GM23338 (cell line): ENCODE results near the gene NEB. TPM values are rescaled to one million over a fixed set of nuclear protein-coding genes. Genes with fewer than 3 reads are reported as not detected.

ENCODE experiments used
- ATAC-seq: fragments of 200-7000 bp; cut with Tn5 transposase; 3 replicates; pipeline ENCODE4 v1.9.1; 2020
- DNase-seq: peaks from one replicate; pipeline ENCODE4 v3.0.0-alpha.2; 2015; ENCODE audit warnings: low spot score
- H2AFZ ChIP-seq: fragments of 200-600 bp; sonication (generic); 2 replicates; pipeline ENCODE4 v1.8.0; 2016; ENCODE audit warnings: antibody characterized with exemption, mild to moderate bottlenecking, moderate library complexity
- H3F3A ChIP-seq: fragments of 200-600 bp; sonication (generic); replicated peaks from 2 replicates; pipeline ENCODE4 v1.8.0; 2017; ENCODE audit warnings: antibody characterized with exemption, mixed run types, low read depth
- H3K27ac ChIP-seq: fragments of 200-600 bp; sonication (generic); 2 replicates; pipeline ENCODE4 v1.6.1; 2016; ENCODE audit warnings: low read depth
- H3K27me3 ChIP-seq: fragments of 200-600 bp; sonication (generic); 2 replicates; pipeline ENCODE4 v1.8.0; 2016; ENCODE audit warnings: mild to moderate bottlenecking, mixed run types, moderate library complexity; ENCODE audit not compliant: insufficient read depth
- H3K36me3 ChIP-seq: fragments of 200-600 bp; sonication (generic); 2 replicates; pipeline ENCODE4 v1.8.0; 2016; ENCODE audit warnings: mild to moderate bottlenecking; ENCODE audit not compliant: insufficient read depth
- H3K4me1 ChIP-seq: fragments of 200-600 bp; sonication (generic); 2 replicates; pipeline ENCODE4 v1.8.0; 2016; ENCODE audit warnings: mild to moderate bottlenecking, moderate library complexity; ENCODE audit not compliant: insufficient read depth
- H3K4me2 ChIP-seq: fragments of 200-600 bp; sonication (generic); 2 replicates; pipeline ENCODE4 v1.7.1; 2017; ENCODE audit warnings: mixed run types
- H3K4me3 ChIP-seq: fragments of 200-600 bp; sonication (generic); 2 replicates; pipeline ENCODE4 v1.6.1; 2016; ENCODE audit warnings: mixed run types
- H3K79me2 ChIP-seq: fragments of 200-600 bp; sonication (generic); replicated peaks from 2 replicates; pipeline ENCODE4 v1.8.0; 2017; ENCODE audit warnings: mild to moderate bottlenecking; ENCODE audit not compliant: insufficient read depth
- H3K9me2 ChIP-seq: fragments of 200-600 bp; sonication (generic); 2 replicates; pipeline ENCODE4 v1.8.0; 2017; ENCODE audit not compliant: insufficient read depth
- H4K20me1 ChIP-seq: fragments of 200-600 bp; sonication (generic); replicated peaks from 2 replicates; pipeline ENCODE4 v1.8.0; 2017; ENCODE audit warnings: mild to moderate bottlenecking; ENCODE audit not compliant: insufficient read depth
- H3K27ac Mint-ChIP-seq: 2 replicates; pipeline ENCODE4 v1.8.0; 2020; ENCODE audit warnings: inconsistent platforms, mild to moderate bottlenecking, moderate library complexity, mixed read lengths
- H3K27me3 Mint-ChIP-seq: 3 replicates; pipeline ENCODE4 v1.8.0; 2022; ENCODE audit warnings: low read depth, mild to moderate bottlenecking, moderate library complexity, mixed read lengths, inconsistent platforms; ENCODE audit not compliant: insufficient read depth, poor library complexity
- H3K36me3 Mint-ChIP-seq: 3 replicates; pipeline ENCODE4 v1.8.0; 2021; ENCODE audit warnings: low read depth, mild to moderate bottlenecking, inconsistent platforms, moderate library complexity, mixed read lengths
- H3K4me1 Mint-ChIP-seq: 3 replicates; pipeline ENCODE4 v1.8.0; 2020; ENCODE audit warnings: mild to moderate bottlenecking, inconsistent platforms, mixed read lengths
- H3K4me3 Mint-ChIP-seq: 3 replicates; pipeline ENCODE4 v1.8.0; 2021; ENCODE audit warnings: moderate library complexity, mild to moderate bottlenecking, inconsistent platforms, mixed read lengths
- H3K9me3 Mint-ChIP-seq: 3 replicates; pipeline ENCODE4 v1.8.0; 2020; ENCODE audit warnings: moderate library complexity, mild to moderate bottlenecking, inconsistent platforms, mixed read lengths
- CREB1 ChIP-seq: fragments of 250-450 bp; sonication (Bioruptor Pico); IDR thresholded peaks from 2 replicates; pipeline ENCODE4 v1.5.0; 2020; ENCODE audit warnings: low read depth, mild to moderate bottlenecking, moderate library complexity
- CTCF ChIP-seq, 2 experiments: fragments of 200-600 bp in 1 of 2; sonication (generic) in 1 of 2; conservative IDR thresholded peaks; 2 replicates each; pipeline versions ENCODE4 v1.5.1 to v1.6.1; 2016 to 2017; ENCODE audit warnings: antibody characterized with exemption in 2 of 2, low read depth in 2 of 2, mild to moderate bottlenecking in 2 of 2, moderate library complexity in 1 of 2
- EZH2 ChIP-seq: fragments of 200-600 bp; sonication (generic); IDR thresholded peaks from one replicate; pipeline ENCODE4 v1.8.0; 2017; ENCODE audit warnings: antibody characterized with exemption, mild to moderate bottlenecking, low read depth; ENCODE audit not compliant: unreplicated experiment
- EZH2phosphoT487 ChIP-seq: fragments of 200-600 bp; sonication (generic); IDR thresholded peaks from one replicate; pipeline ENCODE4 v1.8.1; 2018; ENCODE audit warnings: antibody characterized with exemption; ENCODE audit not compliant: unreplicated experiment
- JUNB ChIP-seq: IDR thresholded peaks from one replicate; pipeline ENCODE4 v1.6.1; 2016; ENCODE audit warnings: antibody characterized with exemption; ENCODE audit not compliant: unreplicated experiment
- NANOG ChIP-seq: IDR thresholded peaks from 2 replicates; pipeline ENCODE4 v1.6.1; 2016; ENCODE audit warnings: antibody characterized with exemption, borderline replicate concordance
- POLR2AphosphoS5 ChIP-seq: IDR thresholded peaks from 2 replicates; pipeline ENCODE4 v1.6.1; 2016; ENCODE audit warnings: antibody characterized with exemption, low read depth
- STAT1 ChIP-seq: IDR thresholded peaks from one replicate; pipeline ENCODE4 v1.6.1; 2016; ENCODE audit warnings: antibody characterized with exemption; ENCODE audit not compliant: unreplicated experiment
- ZNF114 ChIP-seq: fragments of 250-450 bp; sonication (Bioruptor Pico); IDR thresholded peaks from 2 replicates; pipeline ENCODE4 v1.5.0; 2020; ENCODE audit warnings: mild to moderate bottlenecking, moderate library complexity
- ZNF331 ChIP-seq: fragments of 250-450 bp; sonication (Bioruptor Pico); IDR thresholded peaks from 2 replicates; pipeline ENCODE4 v1.5.0; 2020; ENCODE audit warnings: low read depth, mild to moderate bottlenecking, moderate library complexity
- polyA plus RNA-seq: library from polyadenylated mRNA; unstranded; fragments of >200 nt; fragmentation: Nextera tagmentation; extraction: Ambion mirVana; gene quantifications from 2 replicates; pipeline ENCODE4 v1.2.1, GENCODE V29; 2016
- total RNA-seq: library from RNA; depleted of rRNA; stranded (reverse); fragments of >200 nt; shearing (Covaris generic); gene quantifications from 2 replicates; pipeline ENCODE4 v1.2.3, GENCODE V29; 2014
- TF ChIP-seq, protein P1 (sequence below): IDR thresholded peaks from 2 replicates; pipeline ENCODE4 v1.6.1; 2016; ENCODE audit warnings: antibody characterized with exemption
- TF ChIP-seq, protein P2 (sequence below): fragments of 250-450 bp; sonication (Bioruptor Pico); IDR thresholded peaks from 2 replicates; pipeline ENCODE4 v1.5.0; 2020; ENCODE audit warnings: mild to moderate bottlenecking, moderate library complexity

The NEB gene
- total and polyA plus RNA-seq, 2 experiments from 2014 or later = 6.2 to 13.7 TPM

- TF ChIP-seq, protein P1, sequence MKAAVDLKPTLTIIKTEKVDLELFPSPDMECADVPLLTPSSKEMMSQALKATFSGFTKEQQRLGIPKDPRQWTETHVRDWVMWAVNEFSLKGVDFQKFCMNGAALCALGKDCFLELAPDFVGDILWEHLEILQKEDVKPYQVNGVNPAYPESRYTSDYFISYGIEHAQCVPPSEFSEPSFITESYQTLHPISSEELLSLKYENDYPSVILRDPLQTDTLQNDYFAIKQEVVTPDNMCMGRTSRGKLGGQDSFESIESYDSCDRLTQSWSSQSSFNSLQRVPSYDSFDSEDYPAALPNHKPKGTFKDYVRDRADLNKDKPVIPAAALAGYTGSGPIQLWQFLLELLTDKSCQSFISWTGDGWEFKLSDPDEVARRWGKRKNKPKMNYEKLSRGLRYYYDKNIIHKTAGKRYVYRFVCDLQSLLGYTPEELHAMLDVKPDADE = no peak
- TF ChIP-seq ZNF331 (CRISPR knock-in tag) (no peak), EZH2phosphoT487 (no peak), NANOG (no peak), JUNB (no peak), STAT1 (no peak), EZH2 (no peak), POLR2AphosphoS5 (no peak), ZNF114 (CRISPR knock-in tag) (no peak)
Observed at GRCh38 chr2:151695778-151696177, 38.5 kb downstream of the NEB start (continued).

- no peaks in the 10 kb centered on the region for H3K79me2 ChIP-seq
- no peak overlapping the region for H3K4me2 ChIP-seq
- no peaks in the 10 kb centered on the region for H3K9me3 Mint-ChIP-seq
- no peak overlapping the region for H3K27ac ChIP-seq
- TF ChIP-seq NANOG (no peak), EZH2phosphoT487 (no peak), CTCF (conservative IDR thresholded peaks at IDR 0.05; ENCODE audit: low read depth in 2 of 2) (no peak; a peak in 1 of 4 replicates), ZNF331 (CRISPR knock-in tag) (no peak), CREB1 (no peak), STAT1 (no peak)
- TF ChIP-seq, protein P2, sequence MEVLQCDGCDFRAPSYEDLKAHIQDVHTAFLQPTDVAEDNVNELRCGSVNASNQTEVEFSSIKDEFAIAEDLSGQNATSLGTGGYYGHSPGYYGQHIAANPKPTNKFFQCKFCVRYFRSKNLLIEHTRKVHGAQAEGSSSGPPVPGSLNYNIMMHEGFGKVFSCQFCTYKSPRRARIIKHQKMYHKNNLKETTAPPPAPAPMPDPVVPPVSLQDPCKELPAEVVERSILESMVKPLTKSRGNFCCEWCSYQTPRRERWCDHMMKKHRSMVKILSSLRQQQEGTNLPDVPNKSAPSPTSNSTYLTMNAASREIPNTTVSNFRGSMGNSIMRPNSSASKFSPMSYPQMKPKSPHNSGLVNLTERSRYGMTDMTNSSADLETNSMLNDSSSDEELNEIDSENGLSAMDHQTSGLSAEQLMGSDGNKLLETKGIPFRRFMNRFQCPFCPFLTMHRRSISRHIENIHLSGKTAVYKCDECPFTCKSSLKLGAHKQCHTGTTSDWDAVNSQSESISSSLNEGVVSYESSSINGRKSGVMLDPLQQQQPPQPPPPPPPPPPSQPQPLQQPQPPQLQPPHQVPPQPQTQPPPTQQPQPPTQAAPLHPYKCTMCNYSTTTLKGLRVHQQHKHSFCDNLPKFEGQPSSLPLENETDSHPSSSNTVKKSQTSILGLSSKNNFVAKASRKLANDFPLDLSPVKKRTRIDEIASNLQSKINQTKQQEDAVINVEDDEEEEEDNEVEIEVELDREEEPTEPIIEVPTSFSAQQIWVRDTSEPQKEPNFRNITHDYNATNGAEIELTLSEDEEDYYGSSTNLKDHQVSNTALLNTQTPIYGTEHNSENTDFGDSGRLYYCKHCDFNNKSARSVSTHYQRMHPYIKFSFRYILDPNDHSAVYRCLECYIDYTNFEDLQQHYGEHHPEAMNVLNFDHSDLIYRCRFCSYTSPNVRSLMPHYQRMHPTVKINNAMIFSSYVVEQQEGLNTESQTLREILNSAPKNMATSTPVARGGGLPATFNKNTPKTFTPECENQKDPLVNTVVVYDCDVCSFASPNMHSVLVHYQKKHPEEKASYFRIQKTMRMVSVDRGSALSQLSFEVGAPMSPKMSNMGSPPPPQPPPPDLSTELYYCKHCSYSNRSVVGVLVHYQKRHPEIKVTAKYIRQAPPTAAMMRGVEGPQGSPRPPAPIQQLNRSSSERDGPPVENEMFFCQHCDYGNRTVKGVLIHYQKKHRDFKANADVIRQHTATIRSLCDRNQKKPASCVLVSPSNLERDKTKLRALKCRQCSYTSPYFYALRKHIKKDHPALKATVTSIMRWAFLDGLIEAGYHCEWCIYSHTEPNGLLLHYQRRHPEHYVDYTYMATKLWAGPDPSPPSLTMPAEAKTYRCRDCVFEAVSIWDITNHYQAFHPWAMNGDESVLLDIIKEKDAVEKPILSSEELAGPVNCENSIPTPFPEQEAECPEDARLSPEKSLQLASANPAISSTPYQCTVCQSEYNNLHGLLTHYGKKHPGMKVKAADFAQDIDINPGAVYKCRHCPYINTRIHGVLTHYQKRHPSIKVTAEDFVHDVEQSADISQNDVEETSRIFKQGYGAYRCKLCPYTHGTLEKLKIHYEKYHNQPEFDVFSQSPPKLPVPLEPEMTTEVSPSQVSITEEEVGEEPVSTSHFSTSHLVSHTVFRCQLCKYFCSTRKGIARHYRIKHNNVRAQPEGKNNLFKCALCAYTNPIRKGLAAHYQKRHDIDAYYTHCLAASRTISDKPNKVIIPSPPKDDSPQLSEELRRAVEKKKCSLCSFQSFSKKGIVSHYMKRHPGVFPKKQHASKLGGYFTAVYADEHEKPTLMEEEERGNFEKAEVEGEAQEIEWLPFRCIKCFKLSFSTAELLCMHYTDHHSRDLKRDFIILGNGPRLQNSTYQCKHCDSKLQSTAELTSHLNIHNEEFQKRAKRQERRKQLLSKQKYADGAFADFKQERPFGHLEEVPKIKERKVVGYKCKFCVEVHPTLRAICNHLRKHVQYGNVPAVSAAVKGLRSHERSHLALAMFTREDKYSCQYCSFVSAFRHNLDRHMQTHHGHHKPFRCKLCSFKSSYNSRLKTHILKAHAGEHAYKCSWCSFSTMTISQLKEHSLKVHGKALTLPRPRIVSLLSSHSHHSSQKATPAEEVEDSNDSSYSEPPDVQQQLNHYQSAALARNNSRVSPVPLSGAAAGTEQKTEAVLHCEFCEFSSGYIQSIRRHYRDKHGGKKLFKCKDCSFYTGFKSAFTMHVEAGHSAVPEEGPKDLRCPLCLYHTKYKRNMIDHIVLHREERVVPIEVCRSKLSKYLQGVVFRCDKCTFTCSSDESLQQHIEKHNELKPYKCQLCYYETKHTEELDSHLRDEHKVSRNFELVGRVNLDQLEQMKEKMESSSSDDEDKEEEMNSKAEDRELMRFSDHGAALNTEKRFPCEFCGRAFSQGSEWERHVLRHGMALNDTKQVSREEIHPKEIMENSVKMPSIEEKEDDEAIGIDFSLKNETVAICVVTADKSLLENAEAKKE (CRISPR knock-in tag) = no peak
- TF ChIP-seq, protein P1 = no peak
- H3F3A ChIP-seq = no peaks in the 10 kb centered on the region
- H3K27ac Mint-ChIP-seq = no peak overlapping the region
- no peaks in the 10 kb centered on the region for H3K36me3 Mint-ChIP-seq
- H3K4me1 ChIP-seq = no peaks in the 10 kb centered on the region
- no peak for ATAC-seq
- H3K27me3 ChIP-seq = no peaks in the 10 kb centered on the region
- peaks cover 10% of the 10 kb centered on the region; the same call in 2 of the 3 replicates for H3K4me1 Mint-ChIP-seq
- no peaks in the 10 kb centered on the region for H3K36me3 ChIP-seq
- no peaks in the 10 kb centered on the region for H3K27me3 Mint-ChIP-seq
- no peaks in the 10 kb centered on the region for H3K9me2 ChIP-seq
- no peak overlapping the region for H3K4me3 Mint-ChIP-seq
- no peak overlapping the region for H2AFZ ChIP-seq
- H3K4me3 ChIP-seq = no peak overlapping the region
- no peak for DNase-seq
- H4K20me1 ChIP-seq = no peaks in the 10 kb centered on the region
Observed at GRCh38 chr2:151691631-151692030, 42.6 kb downstream of the NEB start.
